Endothelial cell of umbilical vein (primary cell): ENCODE results near the gene PGM2L1. TPM values are rescaled to one million over a fixed set of nuclear protein-coding genes. Genes with fewer than 3 reads are reported as not detected.
A peak's percentile ranks its signal among the peaks of the same experiment; 100 is the strongest.

ENCODE experiments used
- BruUV-seq: library from RNA; stranded (reverse); fragments of 400-500 nt; replicated peaks from 2 replicates; lab custom pipeline; 2021; lab: Mats Ljungman, UMichigan
- CTCF ChIA-PET: fragments of 300-600, 350-600 bp; sonication (Branson Sonifier 250); formaldehyde crosslinking; loops from one replicate; lab custom pipeline; 2021; ENCODE audit warnings: antibody characterized with exemption, inconsistent platforms; lab: Charles Lee
- POLR2A ChIA-PET: fragments of 300-600, 350-600 bp; sonication (Branson Sonifier 250); formaldehyde crosslinking; loops from one replicate; lab custom pipeline; 2021; ENCODE audit warnings: antibody characterized with exemption, inconsistent platforms; lab: Charles Lee
- DNase-seq: peaks from one replicate; pipeline ENCODE4 v3.0.0-alpha.2; 2011; ENCODE audit warnings: low read depth, low spot score
- FAIRE-seq: peaks from 2 replicates; lab custom pipeline; 2011; peaks lifted over from hg19 to GRCh38; lab: Jason Lieb, UNC
- H2AFZ ChIP-seq: 2 replicates; pipeline ENCODE4 v1.6.0; 2012; ENCODE audit warnings: low read depth, low read length, control low read depth, inconsistent platforms
- H3K27ac ChIP-seq: 2 replicates; pipeline ENCODE4 v1.5.1; 2011; ENCODE audit warnings: low read depth, mild to moderate bottlenecking, control low read depth, low read length, moderate library complexity; ENCODE audit not compliant: insufficient read depth
- H3K27me3 ChIP-seq, 2 experiments: 2 replicates each; pipeline versions ENCODE4 v1.6.0 to v1.6.1; 2011; ENCODE audit warnings: low read length in 2 of 2, mixed read lengths in 1 of 2; ENCODE audit not compliant: control insufficient read depth in 2 of 2, insufficient read depth in 2 of 2
- H3K36me3 ChIP-seq, 2 experiments: 2 replicates in 1 of 2; 3 replicates in 1 of 2; pipeline ENCODE4 v1.5.1; 2011; ENCODE audit warnings: low read length in 2 of 2, mild to moderate bottlenecking in 1 of 2, moderate library complexity in 1 of 2; ENCODE audit not compliant: control insufficient read depth in 2 of 2, insufficient read depth in 2 of 2; ENCODE audit errors: extremely low read depth in 1 of 2
- H3K4me1 ChIP-seq: 3 replicates; pipeline ENCODE4 v1.5.1; 2011; ENCODE audit warnings: mild to moderate bottlenecking, low read length; ENCODE audit not compliant: control insufficient read depth, insufficient read depth; ENCODE audit errors: extremely low read depth
- H3K4me2 ChIP-seq: 2 replicates; pipeline ENCODE4 v1.6.1; 2011; ENCODE audit warnings: low read length, control low read depth, mixed read lengths; ENCODE audit not compliant: insufficient read depth
- H3K4me3 ChIP-seq, 3 experiments: fragments of 200-600 bp in 1 of 3; sonication (generic), shearing (Covaris generic) in 1 of 3; replicated peaks in 1 of 3; 2 replicates each; pipeline ENCODE4 v1.5.1; 2011 to 2016; ENCODE audit warnings: control low read depth in 3 of 3, low read length in 3 of 3, mild to moderate bottlenecking in 2 of 3, inconsistent platforms in 1 of 3, low read depth in 1 of 3, moderate library complexity in 1 of 3; ENCODE audit not compliant: insufficient read depth in 1 of 3
- H3K79me2 ChIP-seq: 2 replicates; pipeline ENCODE4 v1.6.0; 2012; ENCODE audit warnings: low read length, inconsistent platforms; ENCODE audit not compliant: control insufficient read depth, insufficient read depth
- H3K9ac ChIP-seq: replicated peaks from 2 replicates; pipeline ENCODE3; 2011; ENCODE audit warnings: low read length, control low read depth; ENCODE audit not compliant: insufficient read depth; ENCODE audit errors: extremely low read depth
- H3K9me1 ChIP-seq: replicated peaks from 3 replicates; pipeline ENCODE4 v1.6.0; 2011; ENCODE audit warnings: mild to moderate bottlenecking, low read length; ENCODE audit not compliant: control insufficient read depth, insufficient read depth; ENCODE audit errors: extremely low read depth
- H3K9me3 ChIP-seq: replicated peaks from 2 replicates; pipeline ENCODE4 v1.5.1; 2012; ENCODE audit warnings: low read length, inconsistent platforms; ENCODE audit not compliant: control insufficient read depth, insufficient read depth
- H4K20me1 ChIP-seq: replicated peaks from 2 replicates; pipeline ENCODE3; 2011; ENCODE audit warnings: mild to moderate bottlenecking, low read length; ENCODE audit not compliant: control insufficient read depth, insufficient read depth; ENCODE audit errors: extremely low read depth
- CTCF ChIP-seq, 2 donors: IDR thresholded peaks; 1 replicate in 1 of 2; 2 replicates in 1 of 2; pipeline ENCODE4 v1.5.1; 2011; ENCODE audit warnings: low read length in 2 of 2, mild to moderate bottlenecking in 2 of 2, moderate library complexity in 2 of 2, control low read depth in 1 of 2, inconsistent platforms in 1 of 2, low read depth in 1 of 2; ENCODE audit not compliant: insufficient read depth in 1 of 2; ENCODE audit errors: extremely low read depth in 1 of 2
- EZH2 ChIP-seq: IDR thresholded peaks from 2 replicates; pipeline ENCODE4 v1.6.1; 2012; ENCODE audit warnings: borderline replicate concordance, low read depth, mild to moderate bottlenecking, moderate library complexity, low read length, inconsistent platforms; ENCODE audit not compliant: severe bottlenecking
- FOS ChIP-seq: IDR thresholded peaks from 2 replicates; pipeline ENCODE4 v1.6.1; 2011; ENCODE audit warnings: mild to moderate bottlenecking, low read length, moderate library complexity, borderline replicate concordance; ENCODE audit not compliant: insufficient read depth
- GATA2 ChIP-seq: IDR thresholded peaks from 2 replicates; pipeline ENCODE4 v1.7.0; 2011; ENCODE audit warnings: low read depth, mild to moderate bottlenecking, moderate library complexity, mixed read lengths, low read length; ENCODE audit not compliant: insufficient read length, insufficient read depth
- JUN ChIP-seq: IDR thresholded peaks from 2 replicates; pipeline ENCODE4 v1.6.1; 2011; ENCODE audit warnings: borderline replicate concordance, low read depth; ENCODE audit not compliant: insufficient read length, insufficient read depth
- MYC ChIP-seq: IDR thresholded peaks from one replicate; pipeline ENCODE4 v1.6.1; 2011; ENCODE audit warnings: mild to moderate bottlenecking, low read depth, low read length
- POLR2A ChIP-seq: IDR thresholded peaks from 2 replicates; pipeline ENCODE4 v1.6.1; 2012; ENCODE audit warnings: low read depth, mild to moderate bottlenecking, control low read depth, low read length
- POLR2AphosphoS5 ChIP-seq: IDR thresholded peaks from 2 replicates; pipeline ENCODE4 v1.6.1; 2012; ENCODE audit warnings: low read depth, mild to moderate bottlenecking, control low read depth, low read length, moderate library complexity; ENCODE audit not compliant: insufficient read depth
- dilution Hi-C: fragments of 300-500 bp; cut with MboI; formaldehyde crosslinking; loops from one replicate; pipeline ENCODE4 v1.15.0; 2019; ENCODE audit warnings: low sequenced_read_pairs; ENCODE audit not compliant: extremely low pct_ligation_motif_present
- intact Hi-C: fragments of 100-400 bp; cut with micrococcal nuclease; formaldehyde crosslinking; loops from one replicate; pipeline ENCODE4 v1.10.0; 2022
- polyA plus RNA-seq, 4 experiments: library from polyadenylated mRNA; depleted of rRNA in 3 of 4; stranded (reverse) in 3 of 4; unstranded in 1 of 4; fragments of >200 nt; gene quantifications; 2 replicates each; pipeline versions ENCODE4 v1.2.1 to v1.2.3, GENCODE V29; 2011 to 2012; ENCODE audit warnings: missing spikeins in 1 of 4
- total RNA-seq: library from RNA; stranded (reverse); gene quantifications from 2 replicates; pipeline ENCODE4 v1.2.3, GENCODE V29; 2021
- TF ChIP-seq, protein P1 (sequence below): IDR thresholded peaks from 2 replicates; pipeline ENCODE4 v1.6.1; 2011; ENCODE audit not compliant: insufficient read depth, insufficient read length

The PGM2L1 gene
- total and polyA plus RNA-seq, 2 donors (not counting 3 experiments of a cell fraction or from before 2014, with no cell fraction given): 7.9 to 31.4 TPM

GRCh38 chr11:74306435-74307175 is 91.6 kb downstream of the PGM2L1 start:
- no peak for TF ChIP-seq JUN
- TF ChIP-seq POLR2A: no peak
- no peak for TF ChIP-seq MYC
- no peak for TF ChIP-seq FOS
- no peak for TF ChIP-seq EZH2
- TF ChIP-seq CTCF (IDR thresholded peaks at IDR 0.05; ENCODE audit: extremely low read depth in 1 of 2, insufficient read depth in 1 of 2, low read depth in 1 of 2, low read length in 2 of 2): no peak
- TF ChIP-seq, protein P1, sequence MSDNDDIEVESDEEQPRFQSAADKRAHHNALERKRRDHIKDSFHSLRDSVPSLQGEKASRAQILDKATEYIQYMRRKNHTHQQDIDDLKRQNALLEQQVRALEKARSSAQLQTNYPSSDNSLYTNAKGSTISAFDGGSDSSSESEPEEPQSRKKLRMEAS: no peak
- no peak for TF ChIP-seq GATA2
- TF ChIP-seq POLR2AphosphoS5: no peak
- POLR2A ChIA-PET: no interaction called here
- Histone ChIP-seq H3K79me2 (no peaks in the 10 kb centered on the region), H2AFZ (no peak overlapping the region), H4K20me1 (no peaks in the 10 kb centered on the region), H3K4me3 (no peak overlapping the region), H3K4me2 (no peak overlapping the region), H3K4me1 (peaks cover 8% of the 10 kb centered on the region), H3K9me1 (no peaks in the 10 kb centered on the region), H3K27ac (no peak overlapping the region), H3K9me3 (no peaks in the 10 kb centered on the region), H3K9ac (no peak overlapping the region), H3K36me3 (peaks cover 2% of the 10 kb centered on the region in 2 experiments), H3K27me3 (no peaks in the 10 kb centered on the region)
- CTCF ChIA-PET: no interaction called here
- no peak for FAIRE-seq
- intact Hi-C loops: no loop called here
- peak; percentile 37 for DNase-seq
- dilution Hi-C loops: no loop called here
- BruUV-seq: no TSS peak
